ENCODE results near the gene RASSF3.

The RASSF3 gene

DNA sequence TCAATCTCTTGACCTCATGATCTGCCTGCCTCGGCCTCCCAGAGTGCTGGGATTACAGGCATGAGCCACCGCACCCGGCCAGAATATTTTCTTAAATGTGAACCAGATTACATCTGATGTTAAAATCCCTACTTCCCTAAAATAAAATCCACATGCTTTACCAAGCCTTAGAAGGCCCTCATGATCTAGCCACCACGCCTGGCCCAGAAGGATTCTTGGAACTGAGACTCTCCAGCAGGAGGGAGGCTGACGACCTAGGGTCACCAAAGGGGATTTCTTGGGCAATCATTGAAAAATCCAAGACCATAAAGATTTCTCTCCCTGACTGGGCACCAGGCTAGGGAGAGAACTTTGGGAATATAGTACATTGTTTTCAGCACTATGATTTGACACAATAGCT lies 25.2 kb upstream of the RASSF3 start:
- no peaks in the 10 kb centered on the region for H3K79me2 ChIP-seq (ENCODE audit: insufficient read depth, low read length)
- no peaks in the 10 kb centered on the region for H3K36me3 ChIP-seq (ENCODE audit: insufficient read depth, low read length)
- H4K20me1 ChIP-seq (ENCODE audit: insufficient read depth, low read length) = no peaks in the 10 kb centered on the region
- H3K27me3 ChIP-seq (ENCODE audit: insufficient read depth, low read length, poor library complexity) = no peaks in the 10 kb centered on the region
- H2AFZ ChIP-seq (ENCODE audit: low read depth, low read length) = no peak overlapping the region
- H3K4me2 ChIP-seq (ENCODE audit: insufficient read depth, low read length) = no peak overlapping the region
- H3K9me3 ChIP-seq (ENCODE audit: insufficient read depth, low read length, severe bottlenecking) = no peaks in the 10 kb centered on the region
- ATAC-seq (ENCODE audit: insufficient read depth, low read depth) = no peak
- no peak overlapping the region for H3K27ac ChIP-seq (ENCODE audit: low read length)
- no peak for DNase-seq
- 0 out of 2 replicates have a peak, but pooled peaks cover 4% of the 10 kb centered on the region for H3K4me1 ChIP-seq (ENCODE audit: insufficient read depth, low read length)
- no peak overlapping the region for H3K9ac ChIP-seq (ENCODE audit: low read depth, low read length)
- no peak overlapping the region for H3K4me3 ChIP-seq (ENCODE audit: low read depth in 1 of 2, low read length in 2 of 2)
- TF ChIP-seq EZH2 (IDR thresholded peaks at IDR 0.05; ENCODE audit: borderline replicate concordance, low read depth, low read length, severe bottlenecking) = no peak
- TF ChIP-seq, protein P1, sequence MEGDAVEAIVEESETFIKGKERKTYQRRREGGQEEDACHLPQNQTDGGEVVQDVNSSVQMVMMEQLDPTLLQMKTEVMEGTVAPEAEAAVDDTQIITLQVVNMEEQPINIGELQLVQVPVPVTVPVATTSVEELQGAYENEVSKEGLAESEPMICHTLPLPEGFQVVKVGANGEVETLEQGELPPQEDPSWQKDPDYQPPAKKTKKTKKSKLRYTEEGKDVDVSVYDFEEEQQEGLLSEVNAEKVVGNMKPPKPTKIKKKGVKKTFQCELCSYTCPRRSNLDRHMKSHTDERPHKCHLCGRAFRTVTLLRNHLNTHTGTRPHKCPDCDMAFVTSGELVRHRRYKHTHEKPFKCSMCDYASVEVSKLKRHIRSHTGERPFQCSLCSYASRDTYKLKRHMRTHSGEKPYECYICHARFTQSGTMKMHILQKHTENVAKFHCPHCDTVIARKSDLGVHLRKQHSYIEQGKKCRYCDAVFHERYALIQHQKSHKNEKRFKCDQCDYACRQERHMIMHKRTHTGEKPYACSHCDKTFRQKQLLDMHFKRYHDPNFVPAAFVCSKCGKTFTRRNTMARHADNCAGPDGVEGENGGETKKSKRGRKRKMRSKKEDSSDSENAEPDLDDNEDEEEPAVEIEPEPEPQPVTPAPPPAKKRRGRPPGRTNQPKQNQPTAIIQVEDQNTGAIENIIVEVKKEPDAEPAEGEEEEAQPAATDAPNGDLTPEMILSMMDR (IDR thresholded peaks at IDR 0.05; ENCODE audit: borderline replicate concordance, extremely low read depth, low read length, poor library complexity, severe bottlenecking) = no peak

DNA sequence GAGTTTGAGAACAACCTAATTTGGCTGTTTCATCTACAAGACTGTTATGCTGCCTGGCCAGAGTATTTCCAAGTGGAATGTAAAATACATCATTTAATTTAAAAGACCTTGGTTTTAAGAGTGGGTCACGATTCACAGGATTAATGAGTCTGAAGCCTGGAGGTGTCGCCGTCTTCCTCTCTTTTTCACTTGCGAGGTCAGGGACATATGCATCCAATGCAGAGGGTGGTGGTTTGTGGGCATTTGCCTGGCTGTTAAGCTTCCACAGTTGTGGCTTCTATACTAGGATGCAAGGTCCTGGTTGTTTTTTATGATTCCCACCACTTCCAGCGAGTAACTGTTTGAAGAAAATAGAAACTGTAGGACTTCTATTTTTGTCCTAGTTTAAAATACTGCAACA lies 22.8 kb upstream of the RASSF3 start:
- Histone ChIP-seq H2AFZ (ENCODE audit: low read depth, low read length) (no peak overlapping the region), H3K79me2 (ENCODE audit: insufficient read depth, low read length) (no peaks in the 10 kb centered on the region), H3K27me3 (ENCODE audit: insufficient read depth, low read length, poor library complexity) (no peaks in the 10 kb centered on the region), H3K36me3 (ENCODE audit: insufficient read depth, low read length) (no peaks in the 10 kb centered on the region), H3K4me1 (ENCODE audit: insufficient read depth, low read length) (0 out of 2 replicates have a peak, but pooled peaks cover 4% of the 10 kb centered on the region), H4K20me1 (ENCODE audit: insufficient read depth, low read length) (no peaks in the 10 kb centered on the region), H3K9ac (ENCODE audit: low read depth, low read length) (no peak overlapping the region), H3K4me2 (ENCODE audit: insufficient read depth, low read length) (no peak overlapping the region), H3K27ac (ENCODE audit: low read length) (no peak overlapping the region), H3K4me3 (ENCODE audit: low read depth in 1 of 2, low read length in 2 of 2) (no peak overlapping the region), H3K9me3 (ENCODE audit: insufficient read depth, low read length, severe bottlenecking) (no peaks in the 10 kb centered on the region)
- DNase-seq (no peak), ATAC-seq (ENCODE audit: insufficient read depth, low read depth) (no peak; the same call in 2 of the 3 replicates)
- TF ChIP-seq, protein P1 (IDR thresholded peaks at IDR 0.05; ENCODE audit: borderline replicate concordance, extremely low read depth, low read length, poor library complexity, severe bottlenecking) = no peak
- no peak for TF ChIP-seq EZH2 (IDR thresholded peaks at IDR 0.05; ENCODE audit: borderline replicate concordance, low read depth, low read length, severe bottlenecking)

DNA sequence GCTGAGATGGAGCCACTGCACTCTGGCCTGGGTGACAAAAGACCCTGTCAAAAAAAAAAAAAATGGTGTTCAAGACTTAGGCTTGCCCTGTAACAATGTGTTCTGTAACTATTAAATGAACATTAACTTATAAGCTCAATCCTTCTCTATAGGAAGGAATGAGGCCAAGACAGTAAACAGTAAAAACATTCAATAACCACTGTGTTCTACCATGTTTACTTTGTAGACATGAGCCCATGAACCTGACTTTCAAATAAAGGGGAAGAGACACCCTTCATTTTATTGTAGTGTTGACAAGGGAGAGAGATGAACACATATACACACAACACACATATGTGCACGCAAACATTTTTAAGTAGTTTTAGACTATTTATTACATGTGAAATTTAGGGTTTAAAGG lies 20.1 kb upstream of the RASSF3 start:
- no peaks in the 10 kb centered on the region for H3K27me3 ChIP-seq (ENCODE audit: insufficient read depth, low read length, poor library complexity)
- no peak overlapping the region for H3K4me3 ChIP-seq (ENCODE audit: low read depth in 1 of 2, low read length in 2 of 2)
- no peak overlapping the region for H3K4me2 ChIP-seq (ENCODE audit: insufficient read depth, low read length)
- no peak for ATAC-seq (ENCODE audit: insufficient read depth, low read depth)
- no peak overlapping the region for H3K9ac ChIP-seq (ENCODE audit: low read depth, low read length)
- no peaks in the 10 kb centered on the region for H3K4me1 ChIP-seq (ENCODE audit: insufficient read depth, low read length)
- TF ChIP-seq EZH2 (IDR thresholded peaks at IDR 0.05; ENCODE audit: borderline replicate concordance, low read depth, low read length, severe bottlenecking) = no peak
- TF ChIP-seq, protein P1 (IDR thresholded peaks at IDR 0.05; ENCODE audit: borderline replicate concordance, extremely low read depth, low read length, poor library complexity, severe bottlenecking) = no peak
- H3K27ac ChIP-seq (ENCODE audit: low read length) = no peak overlapping the region
- DNase-seq = no peak
- H3K79me2 ChIP-seq (ENCODE audit: insufficient read depth, low read length) = no peaks in the 10 kb centered on the region
- no peak overlapping the region for H2AFZ ChIP-seq (ENCODE audit: low read depth, low read length)
- no peaks in the 10 kb centered on the region for H3K36me3 ChIP-seq (ENCODE audit: insufficient read depth, low read length)
- H4K20me1 ChIP-seq (ENCODE audit: insufficient read depth, low read length) = no peaks in the 10 kb centered on the region
- no peaks in the 10 kb centered on the region for H3K9me3 ChIP-seq (ENCODE audit: insufficient read depth, low read length, severe bottlenecking)

All from DND-41 (cell line).